Kidney capillary endothelial cell (primary cell): ENCODE measurements around the gene LAMTOR3.
A peak's percentile ranks its signal among the peaks of the same experiment; 100 is the strongest.

Experiments used
- DNase-seq: peaks from one replicate; pipeline ENCODE4 v3.0.0-alpha.2; 2018; ENCODE audit warnings: low spot score

The LAMTOR3 gene

GRCh38 chr4:99894161-99894997, at the start of gene LAMTOR3:
Gene LAMTOR3, minus strand, starts transcription at chr4:99894427. Its CDS starts 464 bp downstream, at chr4:99893963.
- peak; percentile 78 for DNase-seq

GRCh38 chr4:99938243-99938753, 44.1 kb upstream of the LAMTOR3 start:
- DNase-seq: no peak

- DNase-seq: peak; percentile 10
Measured at GRCh38 chr4:99934891-99935290, 40.7 kb upstream of the LAMTOR3 start.

- DNase-seq: no peak
Measured at GRCh38 chr4:99927566-99927965, 33.3 kb upstream of the LAMTOR3 start.

- DNase-seq: no peak
Measured at GRCh38 chr4:99921174-99921573, 26.9 kb upstream of the LAMTOR3 start.

- no peak for DNase-seq
Measured at GRCh38 chr4:99918656-99919055, 24.4 kb upstream of the LAMTOR3 start.

GRCh38 chr4:99917575-99917974, 23.3 kb upstream of the LAMTOR3 start:
- no peak for DNase-seq

GRCh38 chr4:99915449-99915848, 21.2 kb upstream of the LAMTOR3 start:
- no peak for DNase-seq

GRCh38 chr4:99894998-99895397, 771 bp upstream of the LAMTOR3 start:
- DNase-seq: no peak

GRCh38 chr4:99893839-99894160, 427 bp downstream of the LAMTOR3 start:
- no peak for DNase-seq

GRCh38 chr4:99893029-99893428, 1.2 kb downstream of the LAMTOR3 start:
- DNase-seq: no peak

- DNase-seq: no peak
Measured at GRCh38 chr4:99891351-99891750, 2.9 kb downstream of the LAMTOR3 start.

GRCh38 chr4:99887837-99888236, 6.4 kb downstream of the LAMTOR3 start:
- DNase-seq: no peak

- DNase-seq: no peak
Measured at GRCh38 chr4:99886146-99886545, 8.1 kb downstream of the LAMTOR3 start.

- no peak for DNase-seq
Measured at GRCh38 chr4:99885687-99886086, 8.5 kb downstream of the LAMTOR3 start.

GRCh38 chr4:99885063-99885664, 9.1 kb downstream of the LAMTOR3 start:
- peak; percentile 20 for DNase-seq

- DNase-seq: no peak
Measured at GRCh38 chr4:99879458-99879857, 14.8 kb downstream of the LAMTOR3 start.

GRCh38 chr4:99878604-99879003, 15.6 kb downstream of the LAMTOR3 start:
- no peak for DNase-seq

GRCh38 chr4:99876946-99877345, 17.3 kb downstream of the LAMTOR3 start:
- no peak for DNase-seq

GRCh38 chr4:99875071-99875470, 19.2 kb downstream of the LAMTOR3 start:
- DNase-seq: no peak

- no peak for DNase-seq
Measured at GRCh38 chr4:99872570-99872969, 21.7 kb downstream of the LAMTOR3 start.

- DNase-seq: peak; percentile 29
Measured at GRCh38 chr4:99868126-99868596, 26.1 kb downstream of the LAMTOR3 start.

- no peak for DNase-seq
Measured at GRCh38 chr4:99863804-99864203, 30.4 kb downstream of the LAMTOR3 start.
